GM18508 (cell line): ENCODE results near the gene FIBP.

Experiments used
- ATAC-seq: cut with Tn5 transposase; IDR thresholded peaks from one replicate; pipeline ENCODE4 v1.9.1; 2021; ENCODE audit warnings: moderate number of reproducible peaks; ENCODE audit not compliant: insufficient read depth, unreplicated experiment

Gene FIBP

GRCh38 chr11:65888163-65888814, at the start of gene FIBP:
Gene FIBP, minus strand, starts transcription at chr11:65888471. Its CDS starts 53 bp downstream, at chr11:65888418.
- no peak for ATAC-seq

GRCh38 chr11:65937766-65938165, 49.5 kb upstream of the FIBP start:
- ATAC-seq = no peak

DNA sequence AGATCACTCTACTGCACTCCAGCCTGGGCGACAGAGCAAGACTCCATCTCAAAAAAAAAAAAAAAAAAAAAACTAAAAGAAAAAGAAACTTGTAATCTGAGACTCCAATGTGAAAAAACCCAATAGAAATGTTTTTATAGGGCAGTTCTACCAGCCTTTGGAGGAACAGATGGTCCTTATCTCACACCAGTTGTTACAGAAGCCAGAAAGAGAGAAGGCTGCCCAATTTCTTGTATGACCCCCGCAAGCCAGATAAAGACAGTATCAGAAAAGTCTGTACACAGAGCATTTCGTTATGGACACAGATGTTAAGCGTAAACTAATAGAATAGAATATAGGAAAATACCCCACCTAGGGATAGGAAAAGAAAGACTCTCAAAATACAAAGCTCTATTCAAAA, 45.7 kb upstream of the FIBP start:
- ATAC-seq = no peak

DNA sequence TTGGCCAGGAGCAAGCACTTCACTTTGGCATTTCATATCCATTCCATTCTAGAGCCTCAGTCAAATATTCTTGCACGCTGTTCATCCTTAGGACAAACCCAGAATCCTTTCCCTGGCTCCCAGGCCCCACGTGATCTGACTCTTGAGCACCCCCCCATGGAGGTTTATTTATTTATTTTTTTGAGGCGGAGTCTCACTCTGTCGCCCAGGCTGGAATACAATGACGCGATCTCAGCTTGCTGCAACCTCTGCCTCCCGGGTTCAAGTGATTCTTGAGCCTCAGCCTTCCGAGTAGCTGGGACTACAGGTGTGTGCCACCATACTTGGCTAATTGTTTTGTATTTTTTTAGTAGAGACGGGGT, 44.3 kb upstream of the FIBP start:
- ATAC-seq = no peak

GRCh38 chr11:65931773-65932557, 43.7 kb upstream of the FIBP start:
- no peak for ATAC-seq

DNA sequence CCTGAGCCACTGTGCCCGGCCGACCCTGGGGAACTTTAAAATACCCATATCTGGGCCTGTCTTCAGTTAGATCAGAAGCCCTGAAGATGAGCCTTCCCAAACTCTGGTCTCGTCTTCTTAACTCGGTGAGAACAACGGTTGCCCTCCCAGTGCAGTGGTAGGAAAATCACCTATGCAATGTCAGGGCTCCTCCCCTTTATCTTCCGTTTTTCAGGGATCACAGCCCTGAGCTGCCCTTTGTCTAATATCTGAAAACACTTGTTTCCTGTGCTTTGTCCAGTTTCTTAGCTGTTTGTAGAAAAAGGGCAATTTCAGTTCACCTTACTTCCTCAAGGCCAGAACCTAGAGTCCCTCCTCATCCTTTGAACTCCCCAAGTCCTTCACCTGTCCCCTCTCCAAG, 40.4 kb upstream of the FIBP start:
- no peak for ATAC-seq

DNA sequence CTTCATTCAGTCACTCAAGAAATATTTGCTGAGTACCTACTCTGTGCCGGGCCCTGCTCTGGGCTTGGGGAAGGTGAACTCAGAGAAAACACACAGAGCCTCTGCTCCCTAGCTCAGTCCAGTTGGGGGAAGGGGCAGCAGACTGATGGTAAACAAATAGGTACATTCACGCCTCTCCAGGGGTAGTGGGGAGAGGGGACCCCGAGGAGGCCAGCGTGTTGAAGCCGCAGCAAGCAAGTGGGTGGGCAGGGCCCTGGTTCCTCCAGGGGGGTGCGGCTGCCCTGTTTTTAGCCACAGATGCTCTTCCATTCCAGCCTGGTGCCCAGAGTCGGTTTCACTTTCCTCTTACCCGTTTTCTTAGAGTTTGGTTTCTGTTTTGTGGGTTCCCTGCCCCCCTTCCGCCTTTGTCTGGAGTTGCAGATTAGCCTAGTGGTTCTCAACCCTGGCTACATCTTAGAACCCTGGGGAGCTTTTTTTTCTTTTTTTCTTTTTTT, 39.7 kb upstream of the FIBP start:
- no peak for ATAC-seq

- no peak for ATAC-seq
Observed at GRCh38 chr11:65925397-65925796, 37.1 kb upstream of the FIBP start.

GRCh38 chr11:65922565-65922964, 34.3 kb upstream of the FIBP start:
- no peak for ATAC-seq

DNA sequence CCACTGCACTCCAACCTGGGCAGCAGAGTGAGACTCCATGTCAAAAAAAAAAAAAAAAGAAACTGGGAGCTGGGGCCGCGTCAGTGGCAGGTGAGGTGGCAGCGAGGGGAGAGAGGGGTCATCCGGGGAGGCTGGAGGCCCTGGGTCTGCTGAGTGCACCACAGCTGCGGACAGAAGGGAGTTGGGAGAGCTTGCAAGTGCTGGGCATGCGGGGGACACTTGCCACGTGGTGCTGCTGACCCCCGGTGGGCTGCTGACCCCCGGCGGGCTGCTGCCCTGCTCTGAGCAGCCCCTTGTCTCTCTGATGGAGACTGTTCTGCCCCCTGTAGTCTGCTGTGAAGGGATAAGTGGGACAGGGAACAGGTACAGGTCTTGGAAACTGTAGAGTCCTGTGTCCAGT, 33.6 kb upstream of the FIBP start:
- ATAC-seq = no peak

DNA sequence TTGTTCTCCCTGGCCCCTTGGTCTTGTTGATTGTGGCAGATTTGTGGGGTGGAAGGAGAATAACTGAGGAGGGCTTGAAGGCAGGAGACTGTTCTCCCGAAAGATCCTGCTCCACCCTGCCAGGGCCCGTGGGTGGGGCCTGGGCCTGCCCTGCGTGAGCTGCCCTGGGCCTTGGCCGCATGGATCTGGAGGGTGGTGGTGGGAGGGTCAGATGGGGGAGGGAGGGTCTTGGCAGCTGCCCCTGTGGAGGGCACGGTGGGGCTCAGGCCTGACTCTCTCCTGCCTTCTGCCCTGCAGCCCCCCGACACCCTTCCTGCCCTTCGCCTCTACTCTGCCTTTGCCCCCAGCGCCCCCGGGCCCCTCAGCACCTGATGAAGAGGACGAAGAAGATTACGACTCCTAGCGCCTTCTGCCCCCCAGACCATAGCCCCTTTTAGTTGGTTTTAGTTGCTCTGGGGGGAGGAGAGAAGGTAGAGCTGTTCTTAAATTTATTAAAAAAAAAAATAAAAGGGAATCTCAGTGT, 32.8 kb upstream of the FIBP start:
- no peak for ATAC-seq

GRCh38 chr11:65920372-65920802, 32.1 kb upstream of the FIBP start:
- no peak for ATAC-seq

DNA sequence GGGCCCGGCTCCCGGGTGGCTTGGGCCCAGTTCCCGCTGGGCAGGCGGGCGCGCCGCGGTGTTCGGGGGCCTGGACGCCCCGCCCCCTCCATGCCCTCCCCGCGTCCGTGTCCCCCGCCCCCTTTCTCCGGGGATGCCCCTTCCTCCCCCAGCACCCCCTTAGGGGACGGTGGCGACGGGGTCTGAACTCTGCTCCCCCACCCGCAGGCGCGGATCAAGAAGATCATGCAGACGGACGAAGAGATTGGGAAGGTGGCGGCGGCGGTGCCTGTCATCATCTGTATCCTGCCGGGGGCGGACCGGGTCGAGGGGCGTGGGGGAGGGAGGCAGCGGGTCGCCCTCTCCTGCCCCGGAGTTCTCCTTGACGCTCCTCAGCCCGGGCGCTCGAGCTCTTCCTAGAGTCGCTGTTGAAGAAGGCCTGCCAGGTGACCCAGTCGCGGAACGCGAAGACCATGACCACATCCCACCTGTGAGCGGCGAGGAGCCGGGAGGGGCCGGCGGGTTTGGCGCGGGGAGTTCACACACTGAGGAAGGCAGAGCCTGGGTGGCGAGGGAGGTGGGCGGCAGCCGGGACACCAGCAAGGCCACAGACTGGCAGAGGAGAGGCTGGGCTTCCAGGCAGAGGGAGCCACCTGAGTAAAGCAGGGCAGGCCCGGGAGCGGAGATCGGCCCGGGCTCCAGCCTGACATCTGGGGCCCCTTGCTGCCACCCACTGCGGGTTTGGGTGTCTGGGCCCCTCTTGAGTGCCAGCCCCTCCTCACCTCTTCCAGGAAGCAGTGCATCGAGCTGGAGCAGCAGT, 31.5 kb upstream of the FIBP start:
- peak; percentile 23 for ATAC-seq

- peak; percentile 52 for ATAC-seq
Observed at GRCh38 chr11:65919141-65919572, 30.9 kb upstream of the FIBP start, which contains the start of gene DRAP1. Gene DRAP1, plus strand, starts transcription at chr11:65919426. Its CDS starts 76 bp downstream, at chr11:65919502.

- ATAC-seq = peak; percentile 15
Observed at GRCh38 chr11:65918211-65919140, 30.2 kb upstream of the FIBP start, which contains the start of gene C11orf68. Gene C11orf68, minus strand, starts transcription at chr11:65919062. Its CDS starts 31 bp downstream, at chr11:65919031.

DNA sequence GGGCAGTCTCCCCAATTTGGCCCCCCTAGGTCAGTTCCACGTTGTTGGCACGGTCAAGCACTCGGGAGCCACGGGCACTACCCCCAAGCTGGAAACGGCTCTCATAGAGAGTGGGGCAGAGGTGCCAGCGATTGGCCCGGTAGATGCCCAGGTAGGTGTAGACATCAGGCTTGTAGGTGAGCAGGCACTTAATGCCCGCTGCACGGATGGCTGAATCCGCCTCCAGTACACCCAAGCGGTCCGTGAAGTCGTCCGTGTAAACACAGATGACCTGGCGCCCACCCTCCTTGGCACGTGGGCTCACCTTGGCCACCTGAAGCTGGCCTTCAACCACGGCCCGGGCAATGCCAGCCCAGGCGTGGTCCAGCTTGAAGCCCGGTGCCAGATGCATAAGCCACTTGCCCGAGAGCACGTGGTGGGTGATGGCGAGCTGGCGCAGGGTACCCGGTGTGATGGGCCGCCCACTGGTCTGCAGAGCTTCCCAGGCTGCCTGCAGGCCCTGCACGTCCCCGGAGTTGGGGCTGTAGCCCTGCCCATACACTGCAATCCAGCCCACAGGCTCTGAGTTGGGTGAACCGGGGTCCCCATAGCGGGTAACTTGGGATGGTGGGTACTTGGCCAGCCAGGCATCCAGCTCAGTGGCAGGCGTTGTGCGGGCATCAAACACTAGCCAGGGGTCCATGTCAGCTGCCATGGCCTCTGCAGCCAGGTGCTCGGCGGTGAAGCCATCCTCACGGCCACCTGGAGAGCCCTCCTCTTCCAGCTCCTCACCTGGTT, 29.4 kb upstream of the FIBP start:
- ATAC-seq = no peak

- no peak for ATAC-seq
Observed at GRCh38 chr11:65917077-65917433, 28.8 kb upstream of the FIBP start.

DNA sequence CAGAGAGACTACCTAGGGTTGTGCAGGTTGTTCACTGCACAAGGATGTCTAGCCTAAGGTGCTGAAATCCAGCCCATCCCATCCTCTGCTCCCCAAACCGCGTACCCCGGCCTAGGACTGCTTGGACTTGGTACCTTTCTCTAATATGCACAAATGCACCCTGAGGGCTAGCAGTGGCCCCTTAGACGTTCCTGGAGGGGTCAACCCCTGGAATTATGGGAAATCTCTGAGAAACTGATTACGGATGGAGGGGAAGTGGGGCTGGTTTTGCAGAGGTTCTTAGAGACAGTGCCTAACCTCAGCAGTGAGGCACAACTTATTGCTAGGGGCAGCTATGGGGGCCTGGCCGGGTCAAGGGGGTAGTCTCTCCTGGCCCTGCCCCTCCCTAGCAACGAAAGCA, 28.1 kb upstream of the FIBP start:
- no peak for ATAC-seq

DNA sequence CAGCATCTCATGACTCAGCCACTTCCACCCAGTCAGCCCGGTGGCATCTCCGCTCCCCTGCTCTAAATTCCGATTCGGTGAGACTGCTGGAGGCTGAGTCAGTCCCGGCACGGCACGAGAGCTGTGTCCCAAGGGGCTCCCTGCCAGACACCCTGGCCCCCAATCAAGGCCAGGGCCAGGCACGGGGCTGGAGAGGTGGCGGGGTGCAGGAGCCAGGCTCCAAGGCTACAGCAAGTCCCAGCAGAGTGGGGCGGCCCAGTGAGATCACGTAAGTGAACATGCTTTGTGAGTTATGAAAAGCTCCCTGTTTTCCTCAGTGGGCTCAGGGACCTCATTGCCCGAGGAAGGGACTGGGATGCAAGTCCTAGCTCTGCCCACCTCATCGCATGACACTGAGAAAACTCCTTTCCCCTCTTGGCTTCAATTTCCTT, 27.6 kb upstream of the FIBP start:
- no peak for ATAC-seq
